Measurements from ENCODE around the gene SNRNP70. TPM values are rescaled to one million over a fixed set of nuclear protein-coding genes. Genes with fewer than 3 reads are reported as not detected.
"Not testable (repeated sequence)": the region's sequence is repeated elsewhere in the genome, so short reads cannot be mapped to it uniquely, and the experiment has no call there.

Gene SNRNP70
- total and polyA plus RNA-seq, 2 of the 13 experiments (the other 11 are each of a cell fraction or from before 2014, with no cell fraction given): 150 to 210 TPM

GRCh38 chr19:49125025-49125731, 39.9 kb downstream of the SNRNP70 start (continued):
- peak; percentile 52 for TF ChIP-seq UBTF (CRISPR knock-in tag; IDR thresholded peaks at IDR 0.05)
- TF ChIP-seq PHF8 (CRISPR knock-in tag; IDR thresholded peaks at IDR 0.05): peak; percentile 65
- 0 out of 2 replicates have a peak, but pooled peaks have one; percentile 56 for TF ChIP-seq ZNF772 (CRISPR knock-in tag; IDR thresholded peaks at IDR 0.05)

- Histone ChIP-seq H3K9me3 (ENCODE audit: low read length) (no peaks in the 10 kb centered on the region), H3K9ac (ENCODE audit: insufficient read depth, low read depth, low read length) (no peak overlapping the region), H3K4me1 (ENCODE audit: insufficient read depth, low read length) (peaks cover 49% of the 10 kb centered on the region), H4K20me1 (ENCODE audit: insufficient read depth, low read length) (no peaks in the 10 kb centered on the region), H3K27me3 (ENCODE audit: control insufficient read depth in 1 of 2, insufficient read depth in 2 of 2, low read length in 2 of 2) (no peaks in the 10 kb centered on the region), H3K4me3 (replicated peaks in 1 of 3; ENCODE audit: insufficient read depth in 1 of 3, low read depth in 2 of 3, low read length in 3 of 3) (no peak overlapping the region), H3K36me3 (replicated peaks in 1 of 2; ENCODE audit: control insufficient read depth in 1 of 2, insufficient read depth in 2 of 2, low read length in 2 of 2) (no peaks in the 10 kb centered on the region; a peak in 1 of 5 replicates), H3K27ac (ENCODE audit: extremely low read length, insufficient read depth, low read length) (no peak overlapping the region), H3K4me2 (ENCODE audit: low read depth, low read length) (no peak overlapping the region), H3K79me2 (ENCODE audit: insufficient read depth, low read length) (no peaks in the 10 kb centered on the region), H2AFZ (ENCODE audit: low read length) (no peak overlapping the region)
- no TSS peak for BruUV-seq (replicated peaks)
- no peak for TF ChIP-seq ZFP62 (CRISPR knock-in tag; IDR thresholded peaks at IDR 0.05)
- peak; percentile 74 for TF ChIP-seq ZMYM3 (CRISPR knock-in tag; IDR thresholded peaks at IDR 0.05)
- no peak for TF ChIP-seq SOX6 (IDR thresholded peaks at IDR 0.05)
- TF ChIP-seq SOX6 (CRISPR knock-in tag; IDR thresholded peaks at IDR 0.05): no peak
- TF ChIP-seq ZNF629 (CRISPR knock-in tag; conservative IDR thresholded peaks at IDR 0.05): peak; percentile 97
- TF ChIP-seq TCF7L2 (IDR thresholded peaks at IDR 0.05; ENCODE audit: low read depth, low read length): no peak
- TF ChIP-seq KDM1A (CRISPR knock-in tag; IDR thresholded peaks at IDR 0.05): peak; percentile 57; the same call in 1 of the 2 replicates
- TF ChIP-seq HOXA3 (CRISPR knock-in tag; IDR thresholded peaks at IDR 0.05): no peak
- no peak for DNase-seq (ENCODE audit: low spot score)
- intact Hi-C loops (cut with micrococcal nuclease; ENCODE audit: unreplicated experiment): loop anchor here (5.0 kb wide), 1 partner anchor 71 kb away; no protein-coding TSS in a partner anchor
- no peak for FAIRE-seq
- ChIA-PET POLR2A (interaction anchor here (3.2 kb wide), 1 partner anchor 12 kb away, joined by 12 read pairs; the partner anchor contains the start of gene LIN7B), CTCF (ENCODE audit: low intra/inter-chr PET ratio, low total read pairs) (no interaction called here)
- WGBS (ENCODE audit: low lambda C conversion rate): 65% methylated on average over 4 of the region's 4 CpGs
- no peak for ATAC-seq
- in situ Hi-C loops (cut with HindIII; ENCODE audit: extremely low pct_ligation_motif_present, low pct_unique_long_range_greater_than_20kb): no loop called here
These were observed 41.3 kb downstream of the SNRNP70 start for GRCh38 chr19:49126575-49126974.

- H3K9ac ChIP-seq (ENCODE audit: insufficient read depth, low read depth, low read length); H2AFZ ChIP-seq (ENCODE audit: low read length); H3K79me2 ChIP-seq (ENCODE audit: insufficient read depth, low read length); FAIRE-seq; DNase-seq (ENCODE audit: low spot score); H3K27me3 ChIP-seq (ENCODE audit: control insufficient read depth in 1 of 2, insufficient read depth in 2 of 2, low read length in 2 of 2); CTCF ChIA-PET (ENCODE audit: low intra/inter-chr PET ratio, low total read pairs); in situ Hi-C loops (cut with HindIII; ENCODE audit: extremely low pct_ligation_motif_present, low pct_unique_long_range_greater_than_20kb); H3K9me3 ChIP-seq (ENCODE audit: low read length); BruUV-seq (replicated peaks); H3K36me3 ChIP-seq (replicated peaks in 1 of 2; ENCODE audit: control insufficient read depth in 1 of 2, insufficient read depth in 2 of 2, low read length in 2 of 2); H4K20me1 ChIP-seq (ENCODE audit: insufficient read depth, low read length); ATAC-seq: not testable (repeated sequence)
- peaks cover 49% of the 10 kb centered on the region for H3K4me1 ChIP-seq (ENCODE audit: insufficient read depth, low read length)
- H3K4me2 ChIP-seq (ENCODE audit: low read depth, low read length): peak overlapping the region; percentile 53
- 93% methylated on average over 12 of the region's 12 CpGs for WGBS (ENCODE audit: low lambda C conversion rate)
- peak overlapping the region in 1 of 3 experiments; percentile 65; a peak in 2 of 6 replicates for H3K4me3 ChIP-seq (replicated peaks in 1 of 3; ENCODE audit: insufficient read depth in 1 of 3, low read depth in 2 of 3, low read length in 3 of 3)
- POLR2A ChIA-PET: interaction anchor here (0.6 to 1.9 kb wide), 14 partner anchors 9 to 420 kb away, joined by 3 to 21 read pairs (median 4); partner anchors contain the start of genes GYS1, LIN7B and RUVBL2
- intact Hi-C loops (cut with micrococcal nuclease; ENCODE audit: unreplicated experiment): loop anchor here (5.0 kb wide), 1 partner anchor 70 kb away; no protein-coding TSS in a partner anchor
- peak overlapping the region; percentile 57 for H3K27ac ChIP-seq (ENCODE audit: extremely low read length, insufficient read depth, low read length)
These were observed 42.0 kb downstream of the SNRNP70 start for GRCh38 chr19:49127225-49127624.
